Heart right ventricle (tissue), 16 donors: ENCODE measurements around the gene DDX43. TPM values are rescaled to one million over a fixed set of nuclear protein-coding genes. Genes with fewer than 3 reads are reported as not detected.
"Not testable (repeated sequence)": the region's sequence is repeated elsewhere in the genome, so short reads cannot be mapped to it uniquely, and the experiment has no call there.

Experiments
- ATAC-seq, 8 donors: fragments of 200-7000 bp; cut with Tn5 transposase; one replicate each; pipeline ENCODE4 v1.9.1; 2020; ENCODE audit warnings: mild to moderate bottlenecking in 8 of 8, moderate library complexity in 8 of 8, moderate number of reproducible peaks in 1 of 8
- DNase-seq, 2 donors: peaks; one replicate each; pipeline ENCODE4 v3.0.0-alpha.2; 2020
- H3K27ac ChIP-seq, 10 donors: fragments of 200-600 bp; sonication (generic) in 2 of 10; one replicate each; pipeline versions ENCODE4 v1.5.0 to v1.8.0; 2020 to 2022; ENCODE audit warnings: mild to moderate bottlenecking in 3 of 10
- H3K27me3 ChIP-seq, 7 donors: fragments of 200-600 bp; one replicate each; pipeline ENCODE4 v1.8.0; 2021 to 2022; ENCODE audit warnings: mild to moderate bottlenecking in 2 of 7
- H3K36me3 ChIP-seq, 9 donors: fragments of 200-600 bp; sonication (generic) in 1 of 9; one replicate each; pipeline versions ENCODE4 v1.5.0 to v1.8.0; 2020 to 2022; ENCODE audit warnings: mild to moderate bottlenecking in 2 of 9
- H3K4me1 ChIP-seq, 9 donors: fragments of 200-600 bp; sonication (generic) in 1 of 9; one replicate each; pipeline versions ENCODE4 v1.5.0 to v1.8.0; 2020 to 2022; ENCODE audit warnings: mild to moderate bottlenecking in 4 of 9
- H3K4me3 ChIP-seq, 10 donors: fragments of 200-600 bp; sonication (generic) in 2 of 10; one replicate each; pipeline versions ENCODE4 v1.5.0 to v1.8.0; 2020 to 2022; ENCODE audit warnings: mild to moderate bottlenecking in 7 of 10, moderate library complexity in 2 of 10
- H3K9me3 ChIP-seq, 11 donors: fragments of 200-600 bp in 10 of 11; sonication (generic) in 2 of 11; one replicate each; pipeline versions ENCODE4 v1.5.0 to v1.8.0; 2013 to 2022; ENCODE audit warnings: mild to moderate bottlenecking in 2 of 11, control low read depth in 1 of 11, moderate library complexity in 1 of 11
- WGBS, 2 donors: extraction: QIAGEN DNeasy Blood & Tissue Kit; methylation state at CpG; one replicate each; pipeline ENCODE4 v1.1.7; 2013; ENCODE audit warnings: inconsistent platforms in 1 of 2; 5-methylcytosine and 5-hydroxymethylcytosine counted together
- intact Hi-C, 10 donors: fragments of 100-400 bp; cut with DNase I; formaldehyde crosslinking; loops; one replicate each; pipeline versions ENCODE4 v1.11.1 to v1.14.2; 2022
- polyA plus RNA-seq, 2 donors: library from polyadenylated mRNA; stranded (reverse); fragments of 200-250 nt; gene quantifications; one replicate each; pipeline ENCODE4 v1.2.3, GENCODE V29; 2013
- total RNA-seq, 10 donors: library from RNA; stranded (reverse); fragmentation: NEBNext Ultra II Directional in 3 of 10; extraction: Animal tissue kit (Norgen Biotek cat#: 25700) in 3 of 10; gene quantifications; one replicate each; pipeline versions ENCODE4 v1.2.1 to v1.2.4, GENCODE V29; 2021 to 2023
- TF ChIP-seq, protein P1 (sequence below), 9 donors: fragments of 200-600 bp; sonication (generic) in 2 of 9; IDR thresholded peaks; one replicate each; pipeline versions ENCODE4 v1.5.0 to v1.8.0; 2021 to 2022; ENCODE audit warnings: antibody characterized with exemption in 9 of 9, mild to moderate bottlenecking in 5 of 9, moderate library complexity in 1 of 9
- donor health status: Arrhythmogenic right ventricular cardiomyopathy.
- donor health status: ischemic (EF 13 %, LVEDD 7.1; RV severe dilation, severe dysfunction).
- donor health status: healthy with polysubstance abuse.
- donor health status: DM: no; HTN: yes; CAD: no.
- donor health status: DM: no; HTN: no; CAD: no.
- donor health status: ischemic (EF 25% LVEDD 6.9; RV normal size, moderate dysfunction).
- donor health status: ischemic (EF 25% LVEDD 5.7; RV mildly dilated, moderate dysfunction).
- donor health status: healthy.
- donor health status: DM: yes; HTN: yes; CAD: no.
- donor health status: Ischemic cardiomyopathy.
- donor health status: ischemic (EF 35%, LVEDD 5.7; RV mildly dilated, moderate dysfunction).
- donor health status: nonischemic (EF 11% LVEDD 7.7; RV severe dilation, severe dysfunction).
- donor health status: DM: yes; HTN: yes; CAD: no.
- donor health status: PGD.
- donor health status: ischemic (EF 29% LVEDD 5.4; RV normal size, mild dysfunction).
- donor health status: nonischemic (EF 23%, LVEDD 6.1; RV moderate dilation, normal function).

The DDX43 gene
- total and polyA plus RNA-seq, 12 donors: 0.09 to 0.78 (median 0.26) TPM; not detected in 1

- DNase-seq (no peak), ATAC-seq (no peak)
- H3K9me3 ChIP-seq: peaks cover 0 to 25% (median 9%) of the 10 kb centered on the region in 11 donors
- H3K36me3 ChIP-seq: no peaks in the 10 kb centered on the region
- intact Hi-C loops: no loop called here
- H3K4me1 ChIP-seq: no peaks in the 10 kb centered on the region
- H3K27ac ChIP-seq: no peak overlapping the region
- no peaks in the 10 kb centered on the region for H3K27me3 ChIP-seq
- WGBS, 2 donors: 73 to 76% methylated on average over 1 of the region's 1 CpG
- TF ChIP-seq, protein P1, sequence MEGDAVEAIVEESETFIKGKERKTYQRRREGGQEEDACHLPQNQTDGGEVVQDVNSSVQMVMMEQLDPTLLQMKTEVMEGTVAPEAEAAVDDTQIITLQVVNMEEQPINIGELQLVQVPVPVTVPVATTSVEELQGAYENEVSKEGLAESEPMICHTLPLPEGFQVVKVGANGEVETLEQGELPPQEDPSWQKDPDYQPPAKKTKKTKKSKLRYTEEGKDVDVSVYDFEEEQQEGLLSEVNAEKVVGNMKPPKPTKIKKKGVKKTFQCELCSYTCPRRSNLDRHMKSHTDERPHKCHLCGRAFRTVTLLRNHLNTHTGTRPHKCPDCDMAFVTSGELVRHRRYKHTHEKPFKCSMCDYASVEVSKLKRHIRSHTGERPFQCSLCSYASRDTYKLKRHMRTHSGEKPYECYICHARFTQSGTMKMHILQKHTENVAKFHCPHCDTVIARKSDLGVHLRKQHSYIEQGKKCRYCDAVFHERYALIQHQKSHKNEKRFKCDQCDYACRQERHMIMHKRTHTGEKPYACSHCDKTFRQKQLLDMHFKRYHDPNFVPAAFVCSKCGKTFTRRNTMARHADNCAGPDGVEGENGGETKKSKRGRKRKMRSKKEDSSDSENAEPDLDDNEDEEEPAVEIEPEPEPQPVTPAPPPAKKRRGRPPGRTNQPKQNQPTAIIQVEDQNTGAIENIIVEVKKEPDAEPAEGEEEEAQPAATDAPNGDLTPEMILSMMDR (IDR thresholded peaks at IDR 0.05): no peak
- H3K4me3 ChIP-seq: no peak overlapping the region
Measured at GRCh38 chr6:73375216-73375615, 19.4 kb upstream of the DDX43 start.

DNA sequence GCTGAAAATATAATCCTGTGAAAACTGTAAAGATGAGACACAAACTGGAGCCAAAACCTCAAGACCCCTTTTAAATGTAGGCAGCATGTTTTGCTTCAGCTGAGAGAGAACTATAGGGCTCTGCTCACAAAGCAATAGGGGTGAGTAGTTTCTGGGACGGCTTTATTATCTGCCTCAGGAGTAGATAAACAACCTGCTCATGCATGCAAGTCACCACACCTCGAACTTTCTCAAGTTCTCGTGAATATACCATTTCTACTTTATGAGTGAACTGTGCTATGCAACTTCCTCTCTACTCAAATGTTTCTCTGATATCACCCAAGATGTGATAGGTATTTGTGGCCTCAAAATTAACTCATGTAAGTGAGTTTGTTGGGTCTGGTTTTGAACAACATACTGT is 17.4 kb upstream of the DDX43 start:
- Histone ChIP-seq H3K27ac (no peak overlapping the region), H3K4me3 (no peak overlapping the region), H3K9me3 (peaks cover 0 to 9% (median 3%) of the 10 kb centered on the region in 11 donors), H3K36me3 (no peaks in the 10 kb centered on the region), H3K27me3 (no peaks in the 10 kb centered on the region), H3K4me1 (no peaks in the 10 kb centered on the region)
- DNase-seq (no peak), ATAC-seq (no peak)
- TF ChIP-seq, protein P1 (IDR thresholded peaks at IDR 0.05): no peak
- WGBS, 2 donors: 50 to 53% methylated on average over 3 of the region's 3 CpGs
- intact Hi-C loops: no loop called here

GRCh38 chr6:73381531-73381930 is 13.1 kb upstream of the DDX43 start:
- H3K9me3 ChIP-seq, H3K27ac ChIP-seq, H3K4me1 ChIP-seq, intact Hi-C loops, ATAC-seq, H3K4me3 ChIP-seq, H3K36me3 ChIP-seq, H3K27me3 ChIP-seq, DNase-seq: not testable (repeated sequence)
- 93 to 96% methylated on average over 10 of the region's 10 CpGs for WGBS, 2 donors

DNA sequence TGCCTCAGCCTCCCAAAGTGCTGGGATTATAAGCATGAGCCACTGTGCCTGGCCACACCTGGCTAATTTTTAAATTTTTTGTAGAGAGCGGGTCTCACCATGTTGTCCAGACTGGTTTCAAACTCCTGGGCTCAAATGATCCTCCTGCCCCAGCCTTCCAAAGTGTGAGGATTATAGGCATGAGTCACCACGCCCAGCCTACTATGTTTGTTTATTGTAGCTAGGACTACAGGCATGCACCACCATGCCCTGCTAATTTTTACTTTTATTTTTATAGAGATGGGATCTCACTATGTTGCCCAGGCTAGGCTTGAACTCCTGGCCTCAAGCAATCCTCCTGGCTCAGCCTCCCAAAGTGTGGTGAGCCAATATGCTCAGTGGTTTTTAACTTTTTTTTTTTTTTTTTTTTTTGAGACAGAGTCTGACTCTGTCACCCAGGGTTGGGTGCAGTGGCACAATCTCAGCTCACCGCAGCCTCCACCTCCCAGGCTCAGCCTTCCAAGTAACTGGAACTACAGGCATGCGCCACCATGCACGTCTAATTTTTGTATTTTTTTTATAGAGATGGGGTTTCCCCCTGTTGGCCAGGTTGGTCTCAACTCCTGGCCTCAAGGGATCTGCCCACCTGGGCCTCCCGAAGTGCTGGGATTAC is 12.0 kb upstream of the DDX43 start:
- H3K9me3 ChIP-seq: no peaks in the 10 kb centered on the region
- H3K27me3 ChIP-seq: peaks cover 0 to 8% (median 0%) of the 10 kb centered on the region in 7 donors
- no peak overlapping the region for H3K4me3 ChIP-seq
- TF ChIP-seq, protein P1 (IDR thresholded peaks at IDR 0.05): no peak
- intact Hi-C loops: no loop called here
- no peaks in the 10 kb centered on the region for H3K36me3 ChIP-seq
- DNase-seq (no peak), ATAC-seq (no peak)
- no peaks in the 10 kb centered on the region for H3K4me1 ChIP-seq
- H3K27ac ChIP-seq: no peak overlapping the region
- 88 to 90% methylated on average over 6 of the region's 6 CpGs for WGBS, 2 donors

GRCh38 chr6:73388433-73388799 is 6.2 kb upstream of the DDX43 start:
- ATAC-seq: peak in 1 of 8 donors; percentile 33
- no peaks in the 10 kb centered on the region for H3K9me3 ChIP-seq
- H3K27ac ChIP-seq: peak overlapping the region in 1 of 10 donors; percentile 80
- TF ChIP-seq, protein P1 (IDR thresholded peaks at IDR 0.05): no peak
- no peak for DNase-seq
- H3K4me3 ChIP-seq: peak overlapping the region in 9 of 10 donors; percentile 31 to 60 (median 56)
- no peaks in the 10 kb centered on the region for H3K36me3 ChIP-seq
- WGBS, 2 donors: 50 to 53% methylated on average over 4 of the region's 4 CpGs
- intact Hi-C loops: no loop called here
- H3K27me3 ChIP-seq: peaks cover 0 to 12% (median 0%) of the 10 kb centered on the region in 7 donors
- H3K4me1 ChIP-seq: peaks cover 0 to 14% (median 4%) of the 10 kb centered on the region in 9 donors
